GM21529 (cell line): Measurements from ENCODE around the gene CDIPT.
A peak's percentile ranks its signal among the peaks of the same experiment; 100 is the strongest.
"Not testable (repeated sequence)": the region's sequence is repeated elsewhere in the genome, so short reads cannot be mapped to it uniquely, and the experiment has no call there.

Experiments
- ATAC-seq: cut with Tn5 transposase; IDR thresholded peaks from one replicate; pipeline ENCODE4 v1.9.1; 2021; ENCODE audit not compliant: unreplicated experiment

CDIPT gene

GRCh38 chr16:29897333-29897732 lies 34.3 kb upstream of the CDIPT start:
- no peak for ATAC-seq

DNA sequence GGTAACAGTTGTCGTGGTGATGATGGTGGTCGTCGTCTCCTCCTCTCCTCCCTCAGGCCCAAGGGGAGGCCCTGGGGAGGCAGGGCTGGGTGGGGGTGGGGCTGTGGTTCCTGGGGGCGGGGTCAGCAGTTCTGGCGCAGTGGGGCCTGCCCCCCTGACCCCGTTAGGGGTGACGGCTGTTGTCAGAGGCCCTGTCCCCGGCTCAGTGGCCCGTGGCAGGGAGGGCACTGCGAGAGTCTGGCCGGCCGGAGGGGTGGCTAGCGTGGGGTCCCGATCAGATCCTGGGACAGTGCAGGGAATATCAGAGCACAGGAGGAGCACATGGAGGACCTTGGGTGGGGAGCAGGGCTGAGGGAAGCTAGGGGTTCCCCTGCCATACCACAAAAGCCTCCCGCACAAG lies 33.8 kb upstream of the CDIPT start:
- ATAC-seq, result no peak

- ATAC-seq, result no peak
Measured at GRCh38 chr16:29894352-29894751, 31.3 kb upstream of the CDIPT start.

GRCh38 chr16:29893553-29893952 lies 30.5 kb upstream of the CDIPT start:
- no peak for ATAC-seq

DNA sequence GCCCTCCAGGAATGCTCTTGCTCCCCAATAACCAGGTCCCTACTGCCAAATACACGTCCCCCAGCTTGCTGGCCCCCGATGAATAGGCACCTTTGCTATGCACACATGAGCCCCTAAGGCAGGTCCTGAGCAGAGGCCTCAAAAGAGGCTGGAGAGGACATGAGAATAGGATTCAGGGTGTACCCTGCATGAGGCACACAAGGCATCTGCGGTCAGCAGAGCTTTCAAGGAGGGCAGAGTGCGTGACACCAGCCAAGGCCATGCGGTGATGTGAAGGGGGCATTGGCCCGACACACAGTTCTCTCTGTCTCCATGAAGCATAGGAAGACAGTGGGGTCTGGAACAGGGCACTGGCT lies 29.4 kb upstream of the CDIPT start:
- ATAC-seq, result no peak

- no peak for ATAC-seq
Measured at GRCh38 chr16:29891525-29892457, 28.8 kb upstream of the CDIPT start.

GRCh38 chr16:29889372-29889771 lies 26.3 kb upstream of the CDIPT start:
- ATAC-seq, result not testable (repeated sequence)

DNA sequence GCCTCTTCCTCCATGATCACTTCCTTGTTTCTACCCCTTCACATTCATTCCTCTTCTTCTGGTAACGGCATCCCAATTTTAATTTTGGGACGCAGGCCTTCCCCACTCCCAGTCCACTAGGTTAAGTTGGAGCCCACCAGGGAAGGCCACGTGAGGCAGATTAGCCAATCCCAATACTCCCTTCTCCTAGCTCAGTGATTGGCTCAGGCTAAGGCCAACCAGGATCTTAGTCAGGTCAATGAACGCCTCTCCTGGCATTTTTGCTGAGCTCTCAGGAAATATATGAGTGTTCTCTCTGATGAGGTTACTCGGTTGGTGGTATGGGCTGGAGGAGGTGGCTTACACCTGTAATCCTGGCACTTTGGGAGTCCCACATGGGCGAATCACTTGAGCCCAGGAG lies 21.0 kb upstream of the CDIPT start:
- ATAC-seq, result no peak

- ATAC-seq, result no peak
Measured at GRCh38 chr16:29881050-29881449, 18.0 kb upstream of the CDIPT start.

DNA sequence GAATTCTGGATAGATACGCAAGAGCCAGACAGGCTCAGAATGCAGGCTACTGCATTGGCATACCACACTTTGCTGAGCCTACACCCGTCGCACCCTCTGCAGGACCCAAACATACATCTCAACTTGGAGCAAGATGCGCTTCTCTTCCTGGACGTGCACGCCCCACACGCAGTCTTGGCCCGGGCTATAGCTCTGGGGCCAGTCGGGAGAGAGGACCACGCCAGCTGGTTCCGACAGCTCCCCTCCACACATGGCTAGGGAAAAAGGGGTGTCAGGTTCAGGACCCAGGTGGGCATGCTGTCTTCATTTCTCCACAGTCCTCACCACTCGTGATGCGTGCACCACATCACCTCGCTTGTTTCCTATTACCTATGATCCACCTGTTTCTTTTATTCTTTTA lies 15.1 kb upstream of the CDIPT start:
- ATAC-seq, result no peak

- peak; percentile 44 for ATAC-seq
Measured at GRCh38 chr16:29877266-29877961, 14.4 kb upstream of the CDIPT start.

DNA sequence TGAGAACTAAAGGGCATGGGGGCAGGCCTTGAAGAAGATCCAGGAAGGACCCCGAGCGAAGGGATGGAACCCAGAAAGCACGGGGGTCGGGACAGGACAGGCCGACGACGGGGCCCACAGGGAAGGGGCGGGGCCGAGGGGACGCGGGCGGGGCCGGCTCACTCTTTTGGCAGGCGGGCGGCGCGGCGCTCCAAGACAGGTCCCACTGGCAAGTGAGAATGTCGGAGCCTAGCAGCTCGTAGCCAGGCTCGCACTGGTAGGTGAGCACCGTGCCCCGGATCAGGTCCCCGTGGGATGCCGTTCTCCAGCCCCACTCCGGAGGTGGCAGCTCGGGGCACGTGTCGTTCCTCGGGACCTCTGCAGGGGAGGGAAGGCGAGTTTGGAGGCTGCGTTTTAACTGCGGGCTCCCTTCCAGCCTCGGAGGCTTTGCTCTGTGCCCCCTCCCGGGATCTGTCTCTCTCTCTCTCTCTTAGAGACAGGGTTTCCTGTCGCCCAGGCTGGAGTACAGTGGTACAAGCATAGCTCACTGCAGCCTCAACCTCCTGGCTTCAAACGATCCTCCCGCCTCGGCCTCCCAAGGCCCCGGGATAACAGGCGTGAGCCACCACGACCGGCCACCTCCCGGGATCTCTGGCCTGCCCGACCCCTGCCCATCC lies 13.7 kb upstream of the CDIPT start:
- ATAC-seq, result no peak

- ATAC-seq, result no peak
Measured at GRCh38 chr16:29876217-29876593, 13.2 kb upstream of the CDIPT start.

DNA sequence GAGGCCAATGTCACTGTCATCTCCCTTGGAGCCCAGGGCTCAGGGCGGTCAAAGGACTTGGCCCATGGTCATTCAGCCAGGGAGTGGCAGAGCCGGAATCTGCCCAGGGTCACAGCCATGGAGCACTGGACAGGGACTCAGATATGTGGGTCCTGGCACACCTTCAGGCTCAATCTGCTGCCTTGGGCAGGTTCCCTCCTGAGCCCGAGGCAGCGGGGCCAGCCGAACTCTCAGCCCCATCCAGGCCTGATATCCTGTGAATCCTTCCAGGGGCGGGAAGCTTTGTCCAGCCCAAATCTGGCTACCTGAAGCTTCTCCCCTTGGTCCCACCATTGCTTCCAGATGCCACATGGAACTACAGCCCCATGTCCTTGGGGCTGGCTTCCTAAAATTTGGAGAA lies 12.2 kb upstream of the CDIPT start:
- ATAC-seq, result no peak

DNA sequence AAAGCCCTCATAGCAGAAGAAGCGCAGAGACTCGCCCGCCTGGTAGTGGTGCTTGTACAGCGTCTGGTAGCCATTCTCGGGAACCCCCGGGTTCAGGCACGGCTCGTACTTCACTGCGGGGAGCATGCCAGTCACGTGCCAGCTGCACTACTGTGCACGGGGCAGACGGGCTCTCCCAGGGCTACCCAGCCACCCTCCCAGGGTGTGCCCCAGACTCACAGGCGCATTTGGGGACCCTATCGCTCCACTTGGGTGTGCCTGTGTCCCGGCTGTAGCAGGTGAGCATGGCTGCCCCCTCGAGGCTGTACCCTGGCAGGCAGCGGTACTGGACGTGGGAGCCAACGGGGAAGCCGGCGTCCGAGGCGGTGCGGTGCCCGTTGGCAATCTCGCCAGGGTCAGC lies 10.3 kb upstream of the CDIPT start:
- no peak for ATAC-seq

GRCh38 chr16:29871822-29872546 lies 9.0 kb upstream of the CDIPT start:
- no peak for ATAC-seq

DNA sequence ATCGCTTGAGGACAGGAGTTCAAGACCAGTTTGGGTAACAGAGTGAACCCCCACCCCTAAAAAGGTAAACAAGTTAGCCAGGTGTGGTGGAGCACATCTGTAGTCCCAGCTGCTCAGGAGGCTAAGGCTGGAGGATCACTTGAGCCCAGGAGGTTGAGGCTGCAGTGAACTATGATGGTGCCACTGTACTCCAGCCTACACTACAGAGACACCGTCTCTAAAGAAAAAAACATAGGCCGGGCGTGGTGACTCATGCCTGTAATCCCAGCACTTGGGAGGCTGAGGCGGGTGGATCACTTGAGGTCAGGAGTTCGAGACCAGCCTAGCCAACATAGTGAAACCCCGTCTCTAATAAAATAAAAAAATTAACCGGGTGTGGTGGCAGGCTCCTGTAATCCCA lies 6.0 kb upstream of the CDIPT start:
- ATAC-seq, result not testable (repeated sequence)

DNA sequence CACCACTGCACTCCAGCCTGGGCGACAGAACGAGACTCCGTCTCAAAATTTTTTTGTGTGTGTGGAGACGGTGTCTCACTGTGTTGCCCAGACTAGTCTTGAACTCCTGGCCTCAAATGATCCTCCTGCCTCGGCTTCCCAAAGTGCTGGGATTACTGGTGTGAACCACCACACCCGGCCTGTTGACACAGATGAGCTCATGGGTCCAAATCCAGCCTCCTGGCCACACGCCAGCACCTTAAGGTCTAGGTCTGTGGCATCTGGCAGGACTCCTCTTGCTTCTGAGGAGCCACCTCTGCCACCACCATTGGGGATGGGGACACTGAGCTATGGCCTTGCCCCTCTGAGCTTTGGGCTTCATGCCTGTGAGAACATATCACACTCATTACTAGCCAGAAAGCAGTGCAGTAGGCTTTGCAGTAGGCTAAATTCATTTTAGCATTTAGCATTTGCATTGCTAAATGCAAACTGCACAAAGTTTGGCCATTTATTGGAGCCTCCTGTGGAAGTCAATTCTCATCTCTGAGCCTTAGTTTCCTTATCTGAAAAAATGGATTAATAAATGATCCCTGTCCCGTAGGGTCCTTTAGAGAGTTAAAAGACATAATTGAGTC lies 5.5 kb upstream of the CDIPT start:
- ATAC-seq, result no peak

DNA sequence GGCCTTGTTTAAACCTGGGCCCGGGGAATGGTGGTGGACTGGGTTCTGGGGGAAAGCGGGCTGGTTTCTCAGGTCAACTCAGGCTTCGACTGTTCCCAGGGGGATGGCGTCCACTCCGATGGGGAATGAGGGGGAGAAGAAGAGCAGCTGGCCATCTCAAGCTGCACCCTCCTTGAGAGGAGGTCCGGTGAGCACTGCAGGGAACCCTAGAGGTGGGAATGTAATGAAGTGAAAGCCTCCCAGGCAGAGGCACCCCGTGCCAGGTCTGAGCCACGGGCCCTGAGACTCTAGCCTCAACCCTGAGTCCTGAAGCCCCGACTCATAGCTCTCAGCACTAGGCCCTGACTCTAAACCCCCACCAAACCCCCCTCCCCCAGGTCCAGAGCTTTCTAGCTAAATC lies 1.2 kb upstream of the CDIPT start:
- no peak for ATAC-seq

GRCh38 chr16:29863669-29863984 lies 601 bp upstream of the CDIPT start:
- ATAC-seq, result no peak

GRCh38 chr16:29862383-29862883 lies 593 bp downstream of the CDIPT start:
- ATAC-seq, result no peak
